ENCODE results near the gene NCKAP5. TPM values are rescaled to one million over a fixed set of nuclear protein-coding genes. Genes with fewer than 3 reads are reported as not detected.

The NCKAP5 gene
- total and polyA plus RNA-seq, 9 of the 15 experiments (the other 6 are each of a cell fraction or from before 2014, with no cell fraction given) = not detected

DNA sequence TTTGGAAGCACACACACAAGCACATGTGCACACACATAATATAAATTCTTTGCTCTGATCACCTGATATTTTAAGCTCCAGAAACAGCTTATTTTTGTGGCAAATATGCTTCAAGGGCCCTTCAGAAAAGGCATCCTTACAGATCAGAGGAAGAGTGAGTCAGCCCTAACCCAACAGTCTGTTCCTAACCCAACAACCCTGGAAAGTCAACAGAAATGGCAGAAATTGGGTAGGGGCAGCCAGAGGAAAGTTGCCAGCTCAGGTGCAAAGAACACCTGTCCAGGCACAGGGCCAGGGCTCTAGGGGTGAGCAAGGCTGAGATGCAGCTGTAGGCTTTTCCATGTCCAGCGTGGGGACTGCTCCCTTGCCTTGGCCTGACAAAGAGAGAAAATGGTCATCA lies 6.4 kb upstream of the NCKAP5 start:
- TF ChIP-seq, protein P1, sequence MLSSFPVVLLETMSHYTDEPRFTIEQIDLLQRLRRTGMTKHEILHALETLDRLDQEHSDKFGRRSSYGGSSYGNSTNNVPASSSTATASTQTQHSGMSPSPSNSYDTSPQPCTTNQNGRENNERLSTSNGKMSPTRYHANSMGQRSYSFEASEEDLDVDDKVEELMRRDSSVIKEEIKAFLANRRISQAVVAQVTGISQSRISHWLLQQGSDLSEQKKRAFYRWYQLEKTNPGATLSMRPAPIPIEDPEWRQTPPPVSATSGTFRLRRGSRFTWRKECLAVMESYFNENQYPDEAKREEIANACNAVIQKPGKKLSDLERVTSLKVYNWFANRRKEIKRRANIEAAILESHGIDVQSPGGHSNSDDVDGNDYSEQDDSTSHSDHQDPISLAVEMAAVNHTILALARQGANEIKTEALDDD (IDR thresholded peaks at IDR 0.05) = no peak
- TF ChIP-seq KHSRP (IDR thresholded peaks at IDR 0.05) = no peak
- no peak for TF ChIP-seq KLF10 (CRISPR knock-in tag; IDR thresholded peaks at IDR 0.05)
- TF ChIP-seq ZNF134 (CRISPR knock-in tag; conservative IDR thresholded peaks at IDR 0.05) = no peak
- no peak for TF ChIP-seq ZFP30 (CRISPR knock-in tag; IDR thresholded peaks at IDR 0.05; ENCODE audit: borderline replicate concordance)
- TF ChIP-seq WHSC1 (IDR thresholded peaks at IDR 0.05; ENCODE audit: low read length) = no peak
- no peak for TF ChIP-seq RAD51 (IDR thresholded peaks at IDR 0.05; ENCODE audit: borderline replicate concordance, low read depth)
- TF ChIP-seq BCOR (IDR thresholded peaks at IDR 0.05) = no peak
- ChIA-PET POLR2A (interaction anchor here (0.7 kb wide), 1 partner anchor 9 kb away, joined by 3 read pairs; no protein-coding TSS in a partner anchor), CTCF (ENCODE audit: low intra/inter-chr PET ratio) (no interaction called here)
- no TSS peak for BruUV-seq (replicated peaks)
- no peak overlapping the region for H2AFZ ChIP-seq (ENCODE audit: low read depth, low read length)
- no peaks in the 10 kb centered on the region for H3K9me1 ChIP-seq (ENCODE audit: control insufficient read depth, insufficient read depth, low read length)
- H3K4me2 ChIP-seq (ENCODE audit: insufficient read depth, low read length) = no peak overlapping the region
- H3K9ac ChIP-seq (ENCODE audit: insufficient read depth in 1 of 2, low read depth in 2 of 2, low read length in 2 of 2) = no peak overlapping the region
- intact Hi-C loops (cut with micrococcal nuclease) = no loop called here
- no peaks in the 10 kb centered on the region for H3K27me3 ChIP-seq (ENCODE audit: control insufficient read depth in 2 of 2, insufficient read depth in 2 of 2, low read length in 2 of 2)
- H3K9me3 ChIP-seq (replicated peaks; ENCODE audit: control insufficient read depth, insufficient read depth, low read depth, low read length) = no peaks in the 10 kb centered on the region
- no peaks in the 10 kb centered on the region for H4K20me1 ChIP-seq (replicated peaks; ENCODE audit: control insufficient read depth, insufficient read depth, low read length)
- ATAC-seq (no peak), FAIRE-seq (no peak), DNase-seq (ENCODE audit: extremely low read depth in 1 of 4, low spot score in 3 of 4) (no peak)
- no peak overlapping the region for H3K27ac ChIP-seq (ENCODE audit: extremely low read depth, low read depth, low read length)
- 0% methylated on average over 1 of the region's 1 CpG for WGBS (ENCODE audit: insufficient coverage, low coverage, missing lambda C conversion rate)
- H3K4me3 ChIP-seq = no peak overlapping the region
- in situ Hi-C loops (cut with MboI) = no loop called here
- H3K4me1 ChIP-seq (replicated peaks in 1 of 2; ENCODE audit: control insufficient read depth in 2 of 2, insufficient read depth in 2 of 2, low read length in 2 of 2) = no peaks in the 10 kb centered on the region
- H3K36me3 ChIP-seq (ENCODE audit: control insufficient read depth, insufficient read depth, low read length) = no peaks in the 10 kb centered on the region
- no peaks in the 10 kb centered on the region for H3K79me2 ChIP-seq (ENCODE audit: control insufficient read depth, insufficient read depth, low read length)

Data from K562 (cell line).